ENCODE data around the gene QRFPR.
"Not testable (repeated sequence)": the region's sequence is repeated elsewhere in the genome, so short reads cannot be mapped to it uniquely, and the experiment has no call there.

The QRFPR gene

GRCh38 chr4:121339307-121339706 lies 41.5 kb downstream of the QRFPR start:
- no peak for DNase-seq

DNA sequence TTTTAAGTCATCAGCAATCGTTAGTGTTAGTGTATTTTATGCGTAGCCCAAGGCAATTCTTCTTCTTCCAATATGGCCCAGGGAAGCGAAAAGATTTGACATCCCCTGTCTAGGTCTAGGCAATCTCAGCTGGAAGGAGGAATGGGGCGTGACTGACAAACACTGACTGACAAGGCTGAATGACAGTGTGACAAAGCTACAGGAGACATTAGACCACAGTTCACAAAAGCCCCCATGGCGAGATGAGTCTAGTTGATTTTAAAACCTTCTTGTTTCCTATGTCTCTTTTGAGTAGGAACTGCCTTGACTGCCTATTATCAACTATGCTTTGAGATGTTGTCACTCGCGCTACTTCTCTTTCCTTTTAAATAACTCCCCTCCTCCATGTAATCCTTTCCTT lies 42.3 kb downstream of the QRFPR start:
- DNase-seq, result no peak

GRCh38 chr4:121336706-121337105 lies 44.1 kb downstream of the QRFPR start:
- no peak for DNase-seq

- no peak for DNase-seq
Observed at GRCh38 chr4:121330180-121330665, 50.6 kb downstream of the QRFPR start.

DNA sequence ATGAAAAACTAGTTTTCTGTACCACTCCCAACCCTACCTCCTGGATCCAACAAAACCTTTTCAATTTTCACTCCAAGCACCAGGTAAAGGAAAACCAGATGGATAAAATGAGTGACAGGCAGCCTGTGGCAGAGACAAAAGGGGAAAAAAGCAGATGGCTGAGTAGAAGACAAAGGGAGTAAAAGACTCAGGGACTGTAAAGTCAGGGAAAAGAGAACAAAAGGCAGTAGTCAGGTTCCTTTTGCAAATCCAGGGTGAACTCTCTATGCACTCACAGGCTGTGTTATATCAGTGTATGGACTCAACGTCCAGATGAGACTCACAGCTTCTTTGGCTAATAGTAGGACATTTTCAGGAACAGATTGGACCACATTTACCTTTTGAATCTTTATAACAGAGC lies 54.2 kb downstream of the QRFPR start:
- no peak for DNase-seq

GRCh38 chr4:121324331-121324730 lies 56.5 kb downstream of the QRFPR start:
- DNase-seq, result no peak

DNA sequence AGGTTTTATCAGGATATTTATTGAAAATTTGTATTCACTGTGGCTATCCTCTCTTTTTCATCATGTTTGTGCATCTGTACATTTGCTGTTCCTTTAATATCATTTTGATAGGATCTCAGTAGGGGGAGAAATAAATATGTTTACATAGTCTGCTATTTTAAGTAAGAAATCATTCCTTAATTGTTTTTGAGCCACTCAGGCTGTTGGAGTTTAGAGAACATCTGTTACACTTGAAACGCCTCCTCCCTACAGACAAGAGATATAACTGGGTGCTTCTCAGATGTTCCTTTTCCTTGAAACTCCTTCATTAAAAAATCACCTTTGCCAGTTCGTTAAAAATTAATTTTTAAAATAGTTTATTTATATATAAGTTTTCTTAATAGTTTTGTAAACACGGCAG lies 59.4 kb downstream of the QRFPR start:
- DNase-seq, result no peak

DNA sequence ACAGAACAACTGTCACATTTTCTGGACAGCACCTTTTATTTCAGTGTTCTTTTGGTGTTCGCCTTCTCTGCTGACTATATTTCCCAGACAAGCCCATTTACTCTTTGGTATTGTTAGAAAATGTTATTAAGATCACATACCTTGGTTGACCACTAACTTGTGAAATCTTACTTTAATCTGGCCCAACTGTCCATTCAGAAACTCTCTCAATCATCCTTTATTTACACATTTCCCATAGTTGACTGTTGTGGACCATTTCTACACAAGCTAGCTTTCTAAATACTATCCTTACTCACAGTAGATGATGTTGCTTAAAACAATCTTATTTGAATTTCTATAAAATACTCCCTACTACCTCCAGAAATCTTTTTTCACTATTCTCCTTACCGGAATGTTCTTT lies 64.7 kb downstream of the QRFPR start:
- no peak for DNase-seq

DNA sequence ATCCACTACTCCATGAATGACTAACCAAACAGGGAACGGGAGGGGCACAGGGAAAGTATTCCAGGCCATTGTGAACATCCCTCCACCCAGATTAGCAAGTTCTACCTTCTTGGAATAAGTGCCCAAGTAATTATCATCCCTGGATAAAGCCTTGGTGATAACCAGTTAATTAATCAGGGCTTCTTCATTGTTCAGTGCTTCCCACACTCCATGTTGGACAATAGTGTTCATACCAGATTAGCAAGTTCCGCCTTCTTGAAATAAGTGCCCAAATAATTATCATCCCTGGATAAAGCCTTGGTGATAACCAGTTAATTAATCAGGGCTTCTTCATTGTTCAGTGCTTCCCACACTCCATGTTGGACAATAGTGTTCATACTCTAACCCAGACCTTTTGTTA lies 67.4 kb downstream of the QRFPR start:
- not testable (repeated sequence) for DNase-seq

DNA sequence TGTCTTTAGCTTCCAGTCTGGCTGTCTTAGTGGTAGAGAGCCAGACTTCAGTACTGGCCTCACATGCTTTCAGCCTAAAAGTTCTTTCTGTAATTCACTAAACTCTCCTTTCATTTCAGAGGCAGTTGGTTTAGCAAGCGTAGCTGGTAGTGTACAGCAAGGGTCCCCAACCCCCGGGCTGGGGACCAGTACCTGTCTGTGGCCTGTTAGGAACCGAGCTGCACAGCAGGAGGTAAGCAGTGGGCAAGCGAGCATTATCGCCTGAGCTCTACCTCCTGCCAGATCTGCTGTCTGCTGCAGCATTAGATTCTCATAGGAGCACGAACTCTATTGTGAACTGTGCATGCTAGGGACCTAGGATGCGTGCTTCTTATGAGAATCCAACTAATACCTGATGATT lies 72.0 kb downstream of the QRFPR start:
- DNase-seq, result no peak

DNA sequence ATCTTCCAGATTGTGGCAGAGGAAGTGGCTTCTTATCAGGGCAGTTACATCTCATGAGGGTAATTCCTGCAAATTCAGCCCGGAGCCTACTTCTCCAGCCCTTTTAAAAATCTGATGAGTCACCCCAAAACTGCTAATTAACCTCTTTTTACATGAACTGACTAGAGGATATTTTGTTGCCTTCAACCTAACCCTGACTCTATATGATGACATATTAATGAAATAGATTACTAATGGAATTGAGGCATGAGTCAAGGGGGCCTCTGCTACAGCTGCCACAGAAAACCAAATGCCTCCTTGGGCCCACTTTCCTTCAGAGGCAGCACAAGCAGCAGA lies 72.5 kb downstream of the QRFPR start:
- DNase-seq, result no peak

DNA sequence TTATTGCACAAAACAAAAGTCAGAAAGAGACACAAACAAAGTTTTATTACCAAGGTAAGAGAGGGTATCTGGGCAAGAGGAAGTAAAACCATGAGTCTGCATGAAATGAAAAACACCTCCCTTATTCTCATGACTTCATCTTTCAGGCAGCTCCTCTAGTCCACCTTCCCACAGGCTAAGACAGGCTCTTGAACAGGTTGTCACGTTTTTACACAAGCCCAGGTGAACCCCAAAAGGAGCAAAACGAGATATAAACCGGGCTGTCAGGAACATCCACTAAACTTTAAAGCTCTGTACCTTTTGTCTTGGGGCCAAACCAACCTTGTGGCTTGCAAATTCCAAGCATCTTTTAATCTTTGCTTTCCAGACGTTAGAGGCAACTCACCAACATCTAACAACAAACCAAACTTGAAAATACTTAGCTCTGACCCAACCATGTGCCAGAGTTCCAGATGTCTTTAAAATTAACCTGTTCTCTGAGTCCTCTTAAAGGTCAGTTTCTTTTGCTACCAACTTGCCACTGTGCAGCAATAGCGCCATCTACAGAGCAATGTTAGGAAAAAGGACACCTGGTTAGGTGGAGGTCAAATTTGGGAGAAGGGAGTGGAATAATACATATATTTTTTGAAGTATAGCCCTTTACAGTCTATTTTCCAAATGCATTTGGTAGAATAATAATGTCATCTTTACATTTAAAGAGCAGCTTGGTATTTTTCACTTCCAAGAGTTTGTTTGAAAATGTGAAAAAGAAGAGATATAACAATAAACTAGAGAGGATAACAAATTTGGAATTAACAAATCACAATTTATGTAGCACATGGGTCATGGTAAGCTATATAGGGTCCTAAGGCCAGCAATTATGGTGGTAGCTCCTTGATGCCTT lies 73.1 kb downstream of the QRFPR start:
- DNase-seq, result peak; percentile 15 to 29

- DNase-seq, result no peak
Observed at GRCh38 chr4:121306931-121307330, 73.9 kb downstream of the QRFPR start.

DNA sequence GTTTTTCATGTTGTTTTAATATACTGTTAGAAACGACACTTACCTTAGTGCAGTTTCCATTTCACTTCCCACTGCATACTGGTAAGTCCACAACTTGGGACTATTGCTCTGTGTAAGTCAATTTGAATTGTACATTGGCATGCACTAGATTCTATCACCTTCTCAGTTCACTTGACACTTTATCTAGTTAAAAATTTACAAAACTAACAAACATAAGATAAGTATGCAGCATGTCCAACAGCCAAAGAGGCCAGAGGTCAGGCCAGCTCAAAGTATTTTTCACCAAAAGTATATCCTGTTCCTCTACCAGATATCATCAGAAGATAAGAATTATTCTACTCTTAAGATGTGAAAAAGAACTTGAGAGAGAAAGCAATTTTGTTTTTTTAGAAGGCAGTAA lies 75.9 kb downstream of the QRFPR start:
- no peak for DNase-seq

DNA sequence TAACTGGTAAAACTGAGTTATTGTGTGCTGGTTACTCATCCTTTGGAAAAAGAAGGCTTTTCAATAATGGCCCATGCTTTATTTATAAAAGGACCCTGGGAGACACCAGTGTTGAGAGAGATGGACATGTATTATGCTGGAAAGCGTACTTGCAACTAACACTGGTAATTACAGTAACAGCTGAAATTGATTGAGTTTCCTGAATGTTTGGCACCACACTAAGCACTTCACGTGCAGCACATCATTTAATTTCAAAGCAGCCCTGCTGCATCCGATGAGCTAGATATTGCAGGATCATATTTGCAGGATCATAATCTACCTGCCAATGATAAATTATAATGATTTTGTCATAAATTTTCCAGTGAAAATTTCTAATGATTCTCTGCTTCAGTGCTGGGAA lies 81.5 kb downstream of the QRFPR start:
- no peak for DNase-seq

- DNase-seq, result no peak
Observed at GRCh38 chr4:121283319-121283718, 97.5 kb downstream of the QRFPR start.

GRCh38 chr4:121280425-121280824 lies 100.4 kb downstream of the QRFPR start:
- DNase-seq, result no peak

GRCh38 chr4:121278811-121279368 lies 101.9 kb downstream of the QRFPR start:
- DNase-seq, result no peak
